ENCODE results near the gene ZSCAN4. TPM values are rescaled to one million over a fixed set of nuclear protein-coding genes. Genes with fewer than 3 reads are reported as not detected.

ZSCAN4 gene
- total RNA-seq (under 1 TPM in 1 of 6 donors, not detected in 5; 0.09 TPM), polyA plus RNA-seq (under 1 TPM in 1 of 2 donors, not detected in 1; 0.05 TPM)

GRCh38 chr19:57668635-57669034 is at the start of gene ZSCAN4:
Gene ZSCAN4 (plus strand): TSS chr19:57668935. CDS start chr19:57676146, 7,211 bp downstream.
- H3K27ac ChIP-seq, result no peak within 1 kb of the TSS

DNA sequence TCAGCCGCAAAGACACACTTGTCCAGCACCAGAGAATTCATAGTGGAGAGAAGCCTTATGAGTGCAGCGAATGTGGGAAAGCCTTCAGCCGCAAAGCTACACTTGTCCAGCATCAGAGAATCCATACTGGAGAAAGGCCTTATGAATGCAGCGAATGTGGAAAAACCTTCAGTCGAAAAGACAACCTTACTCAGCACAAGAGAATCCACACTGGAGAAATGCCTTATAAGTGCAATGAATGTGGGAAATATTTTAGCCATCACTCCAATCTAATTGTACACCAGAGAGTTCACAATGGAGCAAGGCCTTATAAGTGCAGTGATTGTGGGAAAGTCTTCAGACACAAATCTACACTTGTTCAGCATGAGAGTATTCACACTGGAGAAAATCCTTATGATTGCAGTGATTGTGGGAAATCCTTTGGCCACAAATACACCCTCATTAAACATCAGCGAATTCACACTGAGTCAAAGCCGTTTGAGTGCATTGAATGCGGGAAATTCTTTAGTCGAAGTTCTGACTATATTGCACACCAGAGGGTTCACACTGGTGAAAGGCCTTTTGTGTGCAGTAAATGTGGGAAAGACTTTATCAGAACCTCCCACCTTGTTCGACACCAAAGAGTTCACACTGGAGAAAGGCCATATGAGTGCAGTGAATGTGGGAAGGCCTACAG is 47.9 kb upstream of the ZSCAN4 start:
- FAIRE-seq, result no peak
- H3K27ac ChIP-seq, result no peak overlapping the region
- H3K4me1 ChIP-seq, result no peaks in the 10 kb centered on the region
- no peak for TF ChIP-seq CTCF (IDR thresholded peaks at IDR 0.05)
- no peak overlapping the region for H3K4me3 ChIP-seq
- H3K27me3 ChIP-seq, result no peaks in the 10 kb centered on the region
- WGBS, 2 donors, result 97% methylated on average over 10 of the region's 10 CpGs
- no peak for DNase-seq
- intact Hi-C loops (cut with DNase I), result no loop called here
- ATAC-seq, result no peak
- H3K9me3 ChIP-seq, result peaks cover 0 to 26% (median 9%) of the 10 kb centered on the region in 4 donors
- H3K36me3 ChIP-seq, result peaks cover 10 to 39% (median 25%) of the 10 kb centered on the region in 3 donors

More at GRCh38 chr19:57668635-57669034, at the start of gene ZSCAN4:
- Histone ChIP-seq H3K4me3 (no peak within 1 kb of the TSS), H3K27me3 (no peaks in the 10 kb centered on the region), H3K36me3 (no peaks in the 10 kb centered on the region), H3K4me1 (no peaks in the 10 kb centered on the region), H3K9me3 (no peaks in the 10 kb centered on the region)
- DNase-seq (no peak), ATAC-seq (no peak), FAIRE-seq (no peak)
- WGBS, 2 donors, result 68 to 78% methylated on average over 2 of the region's 2 CpGs
- no peak for TF ChIP-seq CTCF (IDR thresholded peaks at IDR 0.05)
- intact Hi-C loops (cut with DNase I), result no loop called here

- ATAC-seq (no peak), FAIRE-seq (no peak), DNase-seq (no peak)
- no peak for TF ChIP-seq CTCF (IDR thresholded peaks at IDR 0.05)
- Histone ChIP-seq H3K36me3 (peaks cover 10 to 33% (median 25%) of the 10 kb centered on the region in 3 donors), H3K9me3 (peaks cover 0 to 22% (median 5%) of the 10 kb centered on the region in 4 donors), H3K4me3 (no peak overlapping the region), H3K27ac (no peak overlapping the region), H3K4me1 (no peaks in the 10 kb centered on the region), H3K27me3 (no peaks in the 10 kb centered on the region)
- intact Hi-C loops (cut with DNase I), result no loop called here
Observed at GRCh38 chr19:57623091-57623490, 45.6 kb upstream of the ZSCAN4 start.

GRCh38 chr19:57632987-57633831 is 35.5 kb upstream of the ZSCAN4 start, which contains the start of gene ZNF211:
Gene ZNF211 (plus strand): TSS chr19:57633168. CDS start chr19:57633347, 179 bp downstream.
- no peak for TF ChIP-seq CTCF (IDR thresholded peaks at IDR 0.05)
- no peaks in the 10 kb centered on the region for H3K4me1 ChIP-seq
- ATAC-seq (peak; percentile 100), FAIRE-seq (peak; percentile 34), DNase-seq (peak; percentile 88 to 95 (median 92))
- H3K36me3 ChIP-seq, result peaks cover 0 to 24% (median 0%) of the 10 kb centered on the region in 3 donors
- H3K27me3 ChIP-seq, result no peaks in the 10 kb centered on the region
- peak within 1 kb of the TSS in 3 of 4 donors; percentile 27 to 73 (median 49) for H3K27ac ChIP-seq
- WGBS, 2 donors, result 1% methylated on average over 51 to 59 of the region's 59 CpGs
- peak within 1 kb of the TSS; percentile 52 to 91 (median 74) for H3K4me3 ChIP-seq
- intact Hi-C loops (cut with DNase I), result no loop called here
- peaks cover 0 to 6% (median 0%) of the 10 kb centered on the region in 4 donors for H3K9me3 ChIP-seq
